ENCODE measurements around the gene TMEM221. TPM values are rescaled to one million over a fixed set of nuclear protein-coding genes. Genes with fewer than 3 reads are reported as not detected.

The TMEM221 gene
- total RNA-seq, 1 donor from 2014 or later = 0.96 TPM

DNA sequence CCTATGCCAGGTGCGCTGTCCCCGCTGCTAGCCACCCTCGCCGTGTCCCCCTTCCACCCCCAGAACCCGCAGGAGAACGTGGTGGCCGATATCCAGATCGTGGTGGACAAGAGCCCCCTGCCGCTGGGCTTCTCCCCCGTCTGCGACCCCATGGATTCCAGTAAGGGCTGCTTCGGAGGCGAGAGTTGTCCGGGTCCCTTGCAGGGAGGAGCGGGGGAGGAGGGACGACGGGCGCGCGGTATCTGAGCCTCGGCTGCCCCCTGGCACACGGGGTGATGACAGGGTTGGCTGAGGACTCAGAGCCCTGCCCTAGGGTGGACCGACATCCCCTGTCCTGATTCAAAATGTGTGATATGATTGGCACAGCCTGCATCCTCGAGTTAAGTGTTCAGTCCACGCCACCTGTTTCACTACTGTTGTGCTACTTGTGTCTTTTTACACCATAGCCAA, 28.0 kb downstream of the TMEM221 start:
- Mint-ChIP-seq H3K27ac (ENCODE audit: unreplicated experiment) (peak overlapping the region; percentile 86), H3K36me3 (ENCODE audit: low read depth) (no peaks in the 10 kb centered on the region), H3K4me1 (peaks cover 18% of the 10 kb centered on the region), H3K9me3 (no peaks in the 10 kb centered on the region), H3K4me3 (peak overlapping the region; percentile 89), H3K27me3 (ENCODE audit: low read depth) (peaks cover 18% of the 10 kb centered on the region)
- DNase-seq (ENCODE audit: low read depth, low spot score) = peak; percentile 22
- TF ChIP-seq, protein P1, sequence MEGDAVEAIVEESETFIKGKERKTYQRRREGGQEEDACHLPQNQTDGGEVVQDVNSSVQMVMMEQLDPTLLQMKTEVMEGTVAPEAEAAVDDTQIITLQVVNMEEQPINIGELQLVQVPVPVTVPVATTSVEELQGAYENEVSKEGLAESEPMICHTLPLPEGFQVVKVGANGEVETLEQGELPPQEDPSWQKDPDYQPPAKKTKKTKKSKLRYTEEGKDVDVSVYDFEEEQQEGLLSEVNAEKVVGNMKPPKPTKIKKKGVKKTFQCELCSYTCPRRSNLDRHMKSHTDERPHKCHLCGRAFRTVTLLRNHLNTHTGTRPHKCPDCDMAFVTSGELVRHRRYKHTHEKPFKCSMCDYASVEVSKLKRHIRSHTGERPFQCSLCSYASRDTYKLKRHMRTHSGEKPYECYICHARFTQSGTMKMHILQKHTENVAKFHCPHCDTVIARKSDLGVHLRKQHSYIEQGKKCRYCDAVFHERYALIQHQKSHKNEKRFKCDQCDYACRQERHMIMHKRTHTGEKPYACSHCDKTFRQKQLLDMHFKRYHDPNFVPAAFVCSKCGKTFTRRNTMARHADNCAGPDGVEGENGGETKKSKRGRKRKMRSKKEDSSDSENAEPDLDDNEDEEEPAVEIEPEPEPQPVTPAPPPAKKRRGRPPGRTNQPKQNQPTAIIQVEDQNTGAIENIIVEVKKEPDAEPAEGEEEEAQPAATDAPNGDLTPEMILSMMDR (conservative IDR thresholded peaks at IDR 0.05) = peak; percentile 20

DNA sequence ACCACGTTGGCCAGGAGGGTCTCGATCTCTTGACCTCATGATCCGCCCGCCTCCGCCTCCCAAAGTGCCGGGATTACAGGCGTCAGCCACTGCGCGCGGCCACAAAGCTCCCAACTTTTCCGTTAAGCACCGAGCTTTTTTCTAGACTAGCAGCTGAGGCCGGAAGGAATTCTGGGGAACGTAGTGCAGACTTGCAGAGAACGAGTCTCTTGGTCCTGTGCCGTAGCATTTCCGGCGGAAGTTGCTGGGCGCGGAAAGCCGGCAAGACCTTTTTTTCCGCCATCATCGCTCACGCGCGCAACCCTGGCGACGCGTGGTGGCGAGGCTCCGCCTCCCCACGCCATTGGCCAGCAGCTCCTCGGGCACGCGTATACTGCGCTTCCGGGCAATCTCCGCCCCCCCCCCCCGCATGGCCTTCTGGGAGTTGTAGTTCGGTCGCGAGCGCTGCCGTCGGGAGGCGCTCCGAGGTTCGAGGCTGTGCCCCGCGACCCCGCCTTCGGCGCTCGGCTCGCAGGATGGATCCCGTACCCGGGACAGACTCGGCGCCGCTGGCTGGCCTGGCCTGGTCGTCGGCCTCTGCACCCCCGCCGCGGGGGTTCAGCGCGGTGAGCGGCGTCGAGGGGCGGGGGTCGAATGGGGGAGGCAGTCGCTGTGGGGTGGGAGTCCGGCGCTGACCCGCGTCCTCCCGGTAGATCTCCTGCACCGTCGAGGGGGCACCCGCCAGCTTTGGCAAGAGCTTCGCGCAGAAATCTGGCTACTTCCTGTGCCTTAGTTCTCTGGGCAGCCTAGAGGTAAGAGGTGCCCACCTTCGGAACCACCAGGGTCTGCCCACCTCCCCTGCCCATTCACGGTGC, 28.6 kb downstream of the TMEM221 start, which contains the start of gene MVB12A:
TSS of gene MVB12A (plus strand) at position 427 of the 854 bp plus-strand sequence. CDS start at position 516, 89 bp downstream.
- peak; percentile 89 for DNase-seq (ENCODE audit: low read depth, low spot score)
- H3K9me3 Mint-ChIP-seq = no peaks in the 10 kb centered on the region
- TF ChIP-seq, protein P1 (conservative IDR thresholded peaks at IDR 0.05) = no peak
- H3K4me3 Mint-ChIP-seq = peak within 1 kb of the TSS; percentile 89
- peaks cover 24% of the 10 kb centered on the region for H3K4me1 Mint-ChIP-seq
- H3K36me3 Mint-ChIP-seq (ENCODE audit: low read depth) = no peaks in the 10 kb centered on the region
- H3K27ac Mint-ChIP-seq (ENCODE audit: unreplicated experiment) = peak within 1 kb of the TSS; percentile 96
- peaks cover 24% of the 10 kb centered on the region for H3K27me3 Mint-ChIP-seq (ENCODE audit: low read depth)

DNA sequence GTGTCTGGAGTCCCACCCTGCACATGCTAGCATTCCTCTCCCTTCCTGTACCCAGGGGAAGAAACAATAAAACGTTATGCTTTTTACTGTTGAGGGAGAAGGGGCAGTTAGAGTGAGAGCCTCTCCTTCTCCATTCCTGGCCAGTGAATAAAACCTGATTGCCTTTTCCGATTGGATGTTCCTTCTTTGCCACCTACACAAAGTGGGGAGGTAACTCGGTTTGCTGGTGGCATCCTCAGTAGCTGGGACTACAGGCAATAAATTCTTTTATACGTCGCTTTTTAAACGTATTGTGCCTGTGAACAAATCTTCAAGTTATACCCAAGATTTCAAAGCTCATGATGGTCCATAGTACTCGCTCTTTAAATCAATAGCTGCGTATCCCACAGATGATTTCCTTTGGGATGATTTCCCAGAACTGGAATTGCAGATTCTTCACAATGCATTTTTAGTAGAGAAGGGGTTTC, 29.3 kb downstream of the TMEM221 start:
- H3K4me3 Mint-ChIP-seq = peak overlapping the region; percentile 89
- no peaks in the 10 kb centered on the region for H3K9me3 Mint-ChIP-seq
- H3K4me1 Mint-ChIP-seq = peaks cover 24% of the 10 kb centered on the region
- TF ChIP-seq, protein P1 (conservative IDR thresholded peaks at IDR 0.05) = no peak
- H3K27ac Mint-ChIP-seq (ENCODE audit: unreplicated experiment) = peak overlapping the region; percentile 96
- DNase-seq (ENCODE audit: low read depth, low spot score) = no peak
- H3K27me3 Mint-ChIP-seq (ENCODE audit: low read depth) = peaks cover 25% of the 10 kb centered on the region
- no peaks in the 10 kb centered on the region for H3K36me3 Mint-ChIP-seq (ENCODE audit: low read depth)

DNA sequence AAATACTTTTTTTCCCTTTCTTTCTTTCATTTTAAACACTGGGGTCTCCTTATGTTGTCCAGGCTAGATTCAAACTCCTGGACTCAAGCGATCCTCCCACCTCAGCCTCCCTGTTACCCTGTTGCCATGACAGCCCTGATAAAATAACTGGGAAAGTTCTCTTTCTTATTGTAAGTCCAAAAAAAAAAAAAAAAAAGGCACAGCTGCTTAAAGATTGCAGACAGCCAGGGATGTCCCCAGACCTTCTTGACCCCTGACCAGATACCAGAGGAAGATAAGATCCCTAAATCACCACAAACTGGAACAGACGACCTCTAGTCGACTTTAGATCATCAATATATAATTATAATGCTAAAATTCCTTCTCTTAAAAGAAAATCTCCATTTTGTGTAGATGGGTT, 29.8 kb downstream of the TMEM221 start:
- Mint-ChIP-seq H3K27me3 (ENCODE audit: low read depth) (peaks cover 28% of the 10 kb centered on the region), H3K36me3 (ENCODE audit: low read depth) (no peaks in the 10 kb centered on the region), H3K9me3 (no peaks in the 10 kb centered on the region), H3K4me1 (peaks cover 24% of the 10 kb centered on the region), H3K4me3 (peak overlapping the region; percentile 89), H3K27ac (ENCODE audit: unreplicated experiment) (no peak overlapping the region)
- DNase-seq (ENCODE audit: low read depth, low spot score) = no peak
- TF ChIP-seq, protein P1 (conservative IDR thresholded peaks at IDR 0.05) = no peak

DNA sequence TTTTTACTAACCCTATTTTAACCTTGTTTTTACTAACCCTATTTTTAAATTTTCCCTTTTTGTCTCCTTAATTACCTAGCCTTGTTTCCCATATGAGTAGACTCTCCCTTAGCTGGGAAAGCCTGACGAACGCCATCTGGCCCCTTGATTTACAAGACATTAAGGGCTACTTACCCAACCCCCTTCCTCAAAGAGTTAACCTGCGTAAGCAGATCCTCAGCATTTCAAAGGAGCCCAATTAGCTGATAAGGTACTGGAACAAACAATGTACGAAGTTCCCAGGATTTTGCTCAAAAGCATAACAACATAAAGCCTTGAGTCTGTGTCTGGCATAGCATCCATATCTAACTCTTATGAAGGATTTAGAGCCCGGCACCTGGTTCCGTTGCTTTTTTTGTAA, 33.3 kb downstream of the TMEM221 start:
- Mint-ChIP-seq H3K36me3 (ENCODE audit: low read depth) (no peaks in the 10 kb centered on the region), H3K27ac (ENCODE audit: unreplicated experiment) (no peak overlapping the region), H3K9me3 (no peaks in the 10 kb centered on the region), H3K4me1 (peaks cover 28% of the 10 kb centered on the region), H3K27me3 (ENCODE audit: low read depth) (peaks cover 36% of the 10 kb centered on the region), H3K4me3 (no peak overlapping the region)
- TF ChIP-seq, protein P1 (conservative IDR thresholded peaks at IDR 0.05) = no peak
- no peak for DNase-seq (ENCODE audit: low read depth, low spot score)

All from neural crest cell (in vitro differentiated cells).